ENCODE measurements around the gene CNOT6L.
"Not testable (repeated sequence)": the region's sequence is repeated elsewhere in the genome, so short reads cannot be mapped to it uniquely, and the experiment has no call there.

Gene CNOT6L

DNA sequence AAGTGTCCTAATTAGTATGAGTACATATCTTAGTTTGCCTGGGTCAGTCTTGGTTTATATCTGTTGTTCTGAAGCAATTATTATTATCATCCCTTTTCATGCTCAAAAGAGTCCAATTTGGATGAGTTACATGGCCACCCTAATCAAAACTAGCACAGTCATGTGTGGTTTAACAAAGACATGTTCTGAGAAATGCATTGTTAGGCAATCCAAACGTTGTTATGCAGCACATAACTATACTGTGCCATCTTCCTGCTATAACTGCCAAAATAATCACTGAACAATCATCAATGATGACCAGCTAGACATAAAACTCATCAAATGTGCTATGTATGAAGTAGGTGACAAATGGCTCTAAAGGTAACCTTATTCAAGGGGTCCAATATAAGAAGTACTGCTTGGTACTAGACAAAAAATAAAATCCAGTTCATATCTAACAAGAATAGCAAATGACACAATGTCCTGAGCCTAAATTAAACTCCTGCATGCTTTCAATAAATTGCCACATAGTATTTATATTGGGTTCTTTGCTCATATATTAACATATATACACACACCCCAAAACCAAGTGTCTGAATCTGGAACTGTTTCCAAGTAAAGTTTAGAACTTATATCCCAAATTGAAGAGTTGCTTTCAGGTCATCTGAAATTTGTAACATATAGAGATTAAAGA lies 41.9 kb downstream of the CNOT6L start:
- no peak for DNase-seq

DNA sequence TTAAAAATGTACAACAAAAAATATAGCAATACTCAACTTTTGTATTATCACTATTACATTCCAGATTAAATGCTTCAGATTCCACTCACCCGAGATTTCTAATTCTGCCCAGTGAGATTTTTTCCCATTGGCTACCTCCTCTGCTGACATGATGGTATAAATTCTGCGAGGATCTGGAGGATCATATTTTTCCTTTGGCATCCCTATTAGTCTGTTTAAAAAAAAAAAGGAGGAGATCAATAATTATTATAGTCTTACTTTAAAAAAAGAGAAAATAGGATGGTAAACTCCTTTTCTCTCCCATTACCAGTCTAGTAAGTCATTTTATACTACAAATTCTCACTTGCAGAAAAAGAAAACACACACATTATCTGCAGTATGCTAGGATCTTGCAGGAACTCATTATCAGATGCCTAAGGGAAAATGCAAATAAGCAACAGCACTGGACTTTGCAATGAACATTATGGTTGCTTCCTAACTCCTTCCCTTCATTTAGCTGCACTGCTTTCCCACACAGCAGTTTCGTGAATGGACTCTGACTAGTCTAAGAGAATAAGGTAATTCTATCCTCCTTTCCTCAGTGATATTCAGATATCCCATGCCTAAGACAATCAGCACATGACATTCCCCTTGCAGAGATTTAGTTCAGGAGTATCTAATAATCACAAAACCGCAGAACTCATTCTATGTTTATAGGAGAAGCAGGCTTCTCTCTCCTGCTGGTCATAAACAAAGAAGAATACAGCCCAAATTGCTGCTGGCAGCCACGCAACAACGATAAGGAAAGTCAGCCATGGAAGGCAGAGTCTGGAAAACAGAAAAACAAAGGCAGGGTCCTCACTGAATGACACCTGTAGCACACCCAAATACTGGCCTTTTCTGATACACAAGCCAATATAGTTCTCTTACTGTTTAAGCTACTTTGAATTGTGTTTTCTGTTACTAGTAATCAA lies 42.7 kb downstream of the CNOT6L start:
- DNase-seq: no peak

DNA sequence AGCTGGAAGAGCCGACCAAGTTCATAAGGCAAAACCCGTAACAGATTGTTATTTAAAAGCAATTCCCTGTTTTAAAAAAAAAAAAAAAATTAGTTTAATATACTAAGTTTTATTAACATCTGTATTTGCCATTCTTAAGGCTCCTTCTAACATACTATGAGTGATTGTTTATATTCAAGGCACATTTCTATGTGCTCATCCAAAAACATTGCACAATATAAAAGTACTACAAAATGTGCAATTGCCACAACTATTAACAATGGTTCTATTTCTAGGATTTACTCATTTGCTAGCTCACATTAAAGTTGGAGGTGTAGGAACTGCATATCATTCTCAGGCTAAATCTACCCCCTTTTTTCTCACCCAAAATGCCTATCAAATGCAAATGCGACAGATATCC lies 46.1 kb downstream of the CNOT6L start:
- DNase-seq: no peak

DNA sequence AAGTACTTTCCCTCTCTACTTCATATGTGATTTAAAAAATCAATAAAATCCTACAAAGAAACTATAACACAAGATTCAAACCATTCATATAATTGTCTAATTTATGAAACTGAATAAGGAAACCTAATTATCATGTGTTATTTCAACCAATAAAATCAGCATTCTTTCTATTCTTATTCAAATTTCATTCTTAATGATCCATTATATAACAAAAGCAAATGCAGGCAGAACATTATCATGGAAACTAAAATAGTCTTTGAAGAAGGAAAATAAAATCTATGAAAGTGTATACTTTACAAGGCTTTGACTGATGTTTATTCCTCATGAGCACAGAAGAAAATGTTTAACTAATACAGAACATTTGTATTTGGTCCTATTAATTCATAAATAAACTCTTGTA lies 47.6 kb downstream of the CNOT6L start:
- no peak for DNase-seq

DNA sequence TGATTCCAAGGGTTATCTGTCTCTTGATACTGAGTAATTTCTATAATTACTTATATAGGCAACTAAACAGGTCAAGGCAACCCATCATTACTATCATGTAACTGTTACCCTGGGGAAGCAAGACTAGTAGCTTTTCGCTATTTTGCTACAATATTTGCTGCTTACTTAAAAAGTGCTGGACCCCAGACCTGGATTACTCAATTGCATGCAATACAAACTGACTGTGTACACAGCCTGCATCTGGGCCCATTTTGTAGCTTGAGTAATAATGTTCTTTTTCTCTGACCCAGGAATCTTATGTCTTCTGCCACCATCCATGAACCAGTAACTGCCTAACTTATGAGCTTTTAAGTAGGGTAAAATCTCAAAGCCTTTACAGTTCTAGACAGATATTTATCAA lies 53.4 kb downstream of the CNOT6L start:
- no peak for DNase-seq

DNA sequence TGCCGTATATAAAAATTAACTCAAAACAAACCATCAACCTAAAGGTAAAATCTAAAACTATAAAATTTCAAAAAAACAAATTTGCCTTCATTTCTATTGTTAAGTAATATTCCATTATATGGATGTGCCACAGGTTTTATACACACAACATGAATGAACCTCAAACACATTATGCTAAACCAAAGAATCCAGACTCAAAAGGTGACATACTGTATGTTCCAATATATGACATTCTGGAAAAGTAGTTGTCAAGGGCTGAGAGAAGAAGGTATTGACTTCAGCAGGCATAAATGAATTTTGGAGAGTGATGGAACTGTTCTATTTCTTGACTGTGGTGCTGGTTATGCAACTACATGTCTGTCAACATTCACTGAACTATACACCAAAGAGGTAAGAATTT lies 56.6 kb downstream of the CNOT6L start:
- DNase-seq: no peak

DNA sequence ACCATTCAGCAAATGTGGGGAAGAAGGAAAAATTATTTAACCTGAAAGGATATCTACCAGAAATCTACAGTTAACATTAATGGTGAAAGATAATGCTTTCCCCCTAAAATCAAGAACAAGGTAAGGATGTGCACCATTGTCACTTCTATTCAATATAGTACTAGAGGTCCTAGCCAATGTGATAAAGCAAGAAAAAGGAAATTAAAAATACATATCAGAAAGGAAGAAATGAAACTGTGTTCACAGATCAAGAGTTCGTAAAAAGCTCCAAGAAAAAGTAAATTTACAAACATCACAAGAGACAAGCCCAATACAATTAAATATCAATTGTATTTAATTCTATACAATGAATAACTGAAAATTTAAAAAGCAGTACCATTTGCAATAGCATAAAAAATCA lies 57.6 kb downstream of the CNOT6L start:
- DNase-seq: no peak

DNA sequence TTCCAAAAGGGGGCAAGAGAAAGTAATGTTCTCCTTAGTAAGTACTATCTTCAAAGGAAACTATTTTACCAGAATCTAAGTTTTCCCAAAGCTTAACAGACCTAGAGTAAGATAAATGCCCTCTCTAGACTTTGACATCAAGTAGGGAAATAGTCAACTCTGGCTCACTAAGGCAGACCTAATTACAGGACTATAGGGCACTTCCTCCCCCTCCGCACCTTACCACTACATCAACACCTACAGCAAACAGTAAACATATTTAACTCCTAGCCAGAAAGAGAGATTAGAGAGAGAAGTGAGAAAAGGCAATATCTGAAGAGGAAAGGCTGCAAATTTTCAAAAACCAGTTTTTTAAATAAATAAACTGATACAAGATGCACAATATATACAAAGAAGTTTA lies 60.4 kb downstream of the CNOT6L start:
- DNase-seq: no peak

DNA sequence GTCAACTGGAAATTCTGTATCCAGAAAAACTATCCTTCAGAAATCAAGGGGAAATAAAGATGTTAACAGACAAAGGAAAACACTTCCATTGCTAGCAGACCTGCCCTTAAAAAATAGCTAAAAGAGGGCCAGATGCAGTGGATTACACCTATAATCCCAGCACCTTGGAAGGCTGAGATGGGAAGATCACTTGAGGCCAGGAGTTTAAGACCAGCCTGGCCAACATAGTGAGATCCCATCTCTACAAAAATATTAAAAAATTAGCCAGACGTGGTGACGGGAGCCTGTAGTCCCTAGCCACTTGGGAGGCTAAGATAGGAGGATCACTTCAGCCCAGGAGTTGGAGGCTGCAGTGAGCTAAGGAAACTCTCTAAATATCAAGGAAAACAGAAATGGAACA lies 67.4 kb downstream of the CNOT6L start:
- no peak for DNase-seq

DNA sequence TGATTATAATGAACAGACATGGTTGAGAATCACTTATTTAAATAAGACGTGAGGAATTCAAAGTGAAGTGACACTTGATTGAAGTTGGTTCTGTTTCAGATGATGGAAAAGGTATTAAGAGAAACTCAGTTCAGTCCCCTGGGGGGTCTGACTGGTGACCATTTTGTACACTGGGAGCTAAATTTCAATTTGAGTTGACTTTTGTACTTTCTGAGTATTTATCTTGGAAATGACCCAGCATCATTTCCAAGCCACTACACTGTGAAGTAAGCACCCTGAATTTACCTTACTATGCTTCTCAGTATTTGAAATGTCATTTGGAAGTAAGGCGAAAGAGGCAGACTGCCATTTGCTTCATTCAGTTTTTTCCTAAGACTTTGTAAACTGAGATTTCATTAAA lies 73.4 kb downstream of the CNOT6L start:
- DNase-seq: no peak

DNA sequence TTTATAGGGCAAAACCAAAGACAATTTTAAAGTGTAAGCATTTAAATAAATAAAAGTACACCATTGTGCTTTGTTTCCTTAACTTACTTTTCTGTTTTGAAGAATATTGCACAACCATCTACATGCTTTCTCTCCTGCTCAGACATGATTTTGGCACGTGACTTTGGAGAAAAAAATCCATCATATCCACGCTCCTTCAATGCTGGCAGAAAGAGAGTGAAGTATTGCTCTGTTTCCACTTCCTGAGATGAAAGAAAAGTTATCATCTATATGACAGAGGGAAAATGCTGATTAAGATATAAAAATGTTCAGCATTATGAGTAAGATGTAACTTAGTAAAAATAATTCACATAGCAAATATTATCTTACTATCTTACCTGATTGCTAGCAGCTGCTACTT lies 77.1 kb downstream of the CNOT6L start:
- no peak for DNase-seq

DNA sequence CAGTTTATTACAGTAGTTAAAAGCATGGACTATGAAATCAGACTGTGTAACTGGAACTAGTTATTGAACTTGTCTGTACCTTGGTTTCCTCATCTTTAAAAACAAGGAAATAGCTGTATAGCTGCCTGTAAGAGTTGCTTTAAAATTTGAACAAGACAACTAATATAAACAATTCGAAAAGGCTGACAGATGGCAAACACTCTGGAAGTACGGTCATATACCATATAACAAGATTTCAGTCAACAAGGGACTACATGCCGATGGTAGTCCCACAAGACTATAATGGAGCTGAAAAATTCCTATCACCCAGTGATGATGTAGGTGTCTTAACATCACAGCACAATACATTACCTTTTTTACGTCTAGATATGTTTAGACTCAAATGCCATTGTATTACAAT lies 78.7 kb downstream of the CNOT6L start:
- no peak for DNase-seq

DNA sequence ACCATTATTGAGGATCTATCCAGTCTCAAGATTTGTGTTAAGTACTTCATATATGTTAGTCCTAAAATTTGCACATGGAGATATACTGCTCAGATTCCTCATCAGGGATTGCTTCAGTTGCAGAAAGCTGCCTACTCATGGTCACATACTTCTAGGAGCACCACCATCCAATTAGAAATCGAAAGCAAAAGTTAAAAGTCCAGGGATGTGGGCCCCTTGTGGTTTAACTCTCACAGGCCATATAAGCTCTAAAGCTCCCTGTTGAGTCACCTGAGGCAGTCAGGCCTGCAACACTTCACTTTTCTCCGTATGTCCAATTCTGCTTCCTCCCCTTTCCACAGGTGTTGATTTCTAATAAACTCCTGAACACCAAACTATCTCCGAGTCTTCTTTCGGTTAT lies 84.2 kb downstream of the CNOT6L start:
- no peak for DNase-seq

DNA sequence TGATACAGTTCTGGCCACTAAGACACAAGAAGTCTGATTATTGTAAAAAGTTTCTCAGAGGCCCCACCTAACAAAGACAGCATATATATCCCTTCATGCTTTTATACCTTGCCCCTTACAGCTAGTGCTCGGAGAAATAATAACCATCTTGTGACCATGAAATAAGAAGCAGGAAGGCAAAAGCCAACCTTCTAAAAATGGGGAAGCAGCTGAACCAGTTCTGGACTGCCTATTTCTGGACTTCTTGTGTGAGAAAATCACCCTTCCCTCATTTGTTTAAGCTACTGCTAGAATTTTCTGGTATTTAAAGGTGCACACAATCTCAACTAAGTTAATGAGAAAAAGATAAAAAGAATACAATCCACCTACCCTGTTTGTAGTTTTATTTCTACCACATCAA lies 87.5 kb downstream of the CNOT6L start:
- DNase-seq: no peak

DNA sequence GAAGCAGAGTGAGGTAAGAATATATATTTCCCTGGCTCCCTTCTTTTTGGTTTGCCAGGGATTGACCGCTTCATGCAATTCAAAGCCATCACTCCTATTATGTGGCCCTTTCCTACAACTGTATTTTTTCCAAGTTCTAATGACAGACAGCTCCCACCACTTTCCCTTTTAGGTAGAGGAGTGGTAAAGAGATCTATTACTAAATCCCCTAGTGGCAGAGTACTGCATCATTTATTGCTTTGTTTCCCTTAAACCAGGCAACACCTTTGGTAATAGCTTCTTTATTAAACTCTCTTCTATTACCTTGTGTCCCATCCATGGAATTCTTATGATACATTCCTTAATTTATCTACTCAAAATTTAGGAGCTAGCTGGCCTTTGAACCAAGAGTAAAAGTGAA lies 90.7 kb downstream of the CNOT6L start:
- DNase-seq: no peak

DNA sequence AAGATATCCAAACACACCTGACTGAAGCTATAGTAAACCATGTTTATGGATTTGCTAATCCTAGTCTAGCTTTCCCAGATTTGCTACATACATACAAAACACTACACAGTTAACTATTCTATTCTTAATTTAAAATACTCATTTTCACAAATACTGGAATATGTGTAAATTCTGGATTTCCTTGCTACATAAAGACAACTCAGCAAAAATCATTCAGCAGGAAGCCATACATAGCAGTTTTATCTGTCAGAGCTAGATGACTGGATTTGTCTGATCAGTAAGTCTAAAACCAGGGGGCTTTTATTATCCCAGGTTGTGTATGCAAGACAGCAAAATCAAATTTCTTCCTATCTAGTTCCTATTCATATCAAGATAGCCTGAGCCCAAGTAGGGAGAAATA lies 98.1 kb downstream of the CNOT6L start:
- no peak for DNase-seq

DNA sequence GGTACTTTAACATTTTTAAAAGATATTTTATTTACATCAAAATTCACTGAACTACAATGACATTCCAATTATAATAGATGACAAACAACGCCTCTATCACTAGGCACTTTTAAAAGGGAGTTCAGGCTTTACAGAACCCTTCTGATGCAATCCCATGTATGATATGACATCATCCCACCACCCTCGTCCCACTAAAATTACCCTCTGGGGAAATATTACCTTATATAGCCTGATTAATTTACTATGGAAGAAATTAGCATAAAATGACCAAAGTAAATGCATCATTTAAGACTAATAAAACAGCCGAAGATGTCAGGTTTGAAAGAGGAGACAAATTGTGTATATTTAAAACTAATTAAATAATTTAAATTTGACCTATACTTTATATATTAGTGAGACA lies 100.7 kb downstream of the CNOT6L start:
- DNase-seq: not testable (repeated sequence)

DNA sequence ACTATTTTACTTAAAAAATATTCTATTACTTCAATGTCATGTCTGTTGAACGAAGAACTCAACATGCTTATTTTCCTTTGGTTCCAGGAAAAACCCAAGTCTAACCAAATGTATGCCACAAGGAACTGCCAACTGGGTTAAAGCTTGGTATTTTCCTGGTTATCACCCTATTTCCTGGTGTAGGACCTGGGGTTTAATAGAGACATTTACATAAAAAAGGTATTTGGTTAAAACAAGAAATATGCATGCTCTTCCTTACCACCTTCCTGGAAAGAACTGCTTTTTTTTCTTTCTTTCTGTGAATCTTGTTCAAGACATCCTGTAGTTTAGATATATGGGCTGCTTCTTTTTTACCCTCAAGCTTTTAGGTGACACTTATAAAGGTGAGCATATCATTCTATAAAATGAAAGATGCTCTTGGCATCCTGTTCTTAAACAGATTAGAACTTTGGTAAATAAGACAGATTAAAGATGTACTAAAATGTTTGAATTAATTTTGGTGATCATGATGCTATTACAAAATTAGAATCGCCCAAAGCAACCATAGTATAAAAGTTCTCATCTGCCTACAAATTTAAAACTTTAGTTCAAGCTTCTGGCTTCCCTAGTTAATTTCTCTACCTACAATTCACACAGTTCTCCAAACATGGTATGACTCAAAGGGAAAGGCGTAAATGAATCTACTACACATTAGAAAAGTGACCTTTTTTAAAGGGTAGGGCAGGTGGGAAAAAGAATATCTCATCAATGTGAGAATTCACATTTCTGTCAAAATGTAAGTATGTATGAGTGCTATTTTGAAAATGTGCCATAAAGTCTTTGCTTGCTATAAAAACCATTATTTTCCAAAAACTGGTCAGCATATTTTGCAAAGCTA lies 103.5 kb downstream of the CNOT6L start:
- no peak for DNase-seq

DNA sequence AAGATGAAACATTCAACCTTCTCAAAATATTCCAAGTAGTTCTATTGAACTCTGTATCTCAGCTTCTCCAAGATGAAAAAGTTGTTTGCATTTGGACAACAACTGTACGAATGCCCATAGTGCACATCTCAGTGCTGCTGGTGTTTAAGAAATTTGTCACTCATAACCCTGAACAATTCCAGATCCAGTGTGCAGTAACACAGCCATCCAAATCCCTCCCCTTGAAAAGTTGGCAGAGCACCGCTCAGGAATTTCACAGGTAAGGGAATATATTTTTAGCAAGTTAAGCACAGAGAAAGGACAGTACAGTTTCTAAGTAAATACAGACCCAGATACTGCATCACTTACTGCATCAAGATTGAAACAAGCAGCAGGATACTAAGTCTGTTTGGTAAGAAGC lies 104.7 kb downstream of the CNOT6L start:
- DNase-seq: no peak

DNA sequence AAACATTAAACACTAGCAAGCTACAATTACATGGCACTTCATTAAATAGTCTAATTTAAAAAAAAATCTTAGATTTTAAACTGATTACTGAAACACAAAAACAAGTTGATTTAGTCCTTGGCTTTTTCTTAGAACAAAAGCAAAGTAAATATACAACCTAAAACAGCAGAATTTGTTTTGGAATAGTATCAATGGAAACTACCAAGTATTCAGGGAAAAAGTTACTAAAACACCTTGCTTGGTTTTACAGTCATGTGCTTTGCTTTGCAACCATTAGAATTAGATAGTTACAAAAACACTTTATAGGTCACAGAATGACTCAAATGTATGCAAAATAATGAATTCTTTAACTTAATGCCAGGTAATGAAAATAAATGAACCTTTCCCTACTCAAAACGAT lies 105.3 kb downstream of the CNOT6L start:
- no peak for DNase-seq

DNA sequence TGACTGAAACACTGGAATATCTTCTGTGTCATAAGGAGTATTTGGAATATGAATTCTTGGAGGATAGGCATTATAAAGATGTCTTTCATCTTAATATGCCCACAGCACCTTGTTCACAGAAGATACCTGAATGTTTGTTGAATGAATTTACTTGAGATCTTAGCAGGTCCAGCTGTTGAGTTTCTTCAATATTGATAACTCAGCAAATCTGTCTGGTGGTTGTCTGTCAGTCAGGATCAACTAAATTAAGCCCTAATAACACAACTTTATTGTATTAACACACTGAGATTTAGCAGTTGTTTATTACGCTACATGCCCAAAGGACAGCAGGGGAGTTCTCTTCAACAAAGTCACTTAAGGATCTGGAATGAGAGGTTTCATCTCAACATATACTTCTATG lies 106.5 kb downstream of the CNOT6L start:
- DNase-seq: no peak

DNA sequence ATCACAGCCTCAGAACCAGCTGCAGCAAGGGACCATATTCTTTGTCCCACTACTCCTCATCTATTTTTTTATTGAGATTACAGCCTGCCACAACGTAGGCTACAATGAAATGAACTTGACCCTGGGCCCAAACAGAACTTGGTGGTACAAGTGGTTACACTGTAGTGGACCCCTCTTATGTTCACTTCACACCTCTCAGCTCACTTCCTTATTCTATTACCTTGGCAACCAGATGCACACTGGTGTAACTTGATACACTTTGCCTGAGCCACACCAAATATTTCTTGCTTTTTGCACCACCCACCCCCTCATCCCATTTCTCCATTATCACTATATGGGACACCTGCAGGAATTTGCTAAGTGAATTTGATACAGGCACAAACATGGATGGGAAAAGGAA lies 107.7 kb downstream of the CNOT6L start:
- DNase-seq: no peak

DNA sequence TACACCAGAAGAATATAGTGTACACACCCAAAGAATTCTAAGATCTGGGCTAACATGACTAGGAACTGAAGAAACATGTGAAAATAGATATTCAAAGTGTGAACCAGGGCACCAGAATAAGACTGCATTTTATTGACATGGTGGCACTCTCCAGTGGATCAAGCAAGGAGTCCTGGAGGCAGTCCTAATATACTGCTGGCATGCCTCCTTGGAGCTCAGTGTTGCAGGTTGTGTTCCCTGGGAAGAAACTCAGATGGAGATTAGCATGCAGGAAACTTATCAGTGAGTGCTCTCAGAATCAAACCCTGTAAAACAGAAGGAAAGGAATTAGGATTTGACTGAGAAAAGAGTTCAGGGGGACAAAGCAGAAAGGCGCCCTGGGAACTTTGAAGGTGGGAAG lies 108.5 kb downstream of the CNOT6L start:
- DNase-seq: no peak

DNA sequence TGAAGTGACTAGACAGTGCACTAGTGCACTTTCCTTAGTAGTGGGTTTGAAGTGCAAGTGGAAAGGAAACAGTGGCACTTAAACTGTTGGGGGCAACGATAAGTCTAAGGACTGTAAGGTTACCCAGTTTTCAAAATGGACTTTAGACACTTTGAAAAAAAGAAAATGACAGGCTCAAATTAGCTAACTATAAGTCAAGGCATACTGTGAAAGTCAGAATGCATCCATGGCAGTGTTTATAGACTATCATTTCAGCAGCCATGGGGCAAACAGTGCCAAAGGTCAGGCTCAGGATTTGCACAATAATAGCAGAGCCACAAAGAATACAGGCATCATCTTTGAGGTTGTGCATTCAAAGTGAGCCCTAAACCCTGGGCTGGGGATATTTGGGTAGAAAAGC lies 109.1 kb downstream of the CNOT6L start:
- no peak for DNase-seq

Data from NCI-H1436 (cell line).